Upper lobe of right lung (tissue), 1 donor: ENCODE measurements around the gene SLC51B. TPM values are rescaled to one million over a fixed set of nuclear protein-coding genes. Genes with fewer than 3 reads are reported as not detected.

Experiments
- ATAC-seq: fragments of 200-7000 bp; cut with Tn5 transposase; one replicate; pipeline ENCODE4 v1.9.1; 2020; ENCODE audit warnings: mild to moderate bottlenecking, moderate library complexity
- DNase-seq: peaks from one replicate; pipeline ENCODE4 v3.0.0-alpha.2; 2020
- H3K27ac ChIP-seq: fragments of 200-600 bp; one replicate; pipeline ENCODE4 v1.8.0; 2022
- H3K27me3 ChIP-seq: fragments of 200-600 bp; one replicate; pipeline ENCODE4 v1.8.0; 2022; ENCODE audit warnings: mild to moderate bottlenecking
- H3K36me3 ChIP-seq: fragments of 200-600 bp; one replicate; pipeline ENCODE4 v1.8.0; 2022
- H3K4me1 ChIP-seq: fragments of 200-600 bp; one replicate; pipeline ENCODE4 v1.8.0; 2022
- H3K4me3 ChIP-seq: fragments of 200-600 bp; one replicate; pipeline ENCODE4 v1.8.0; 2022; ENCODE audit warnings: mild to moderate bottlenecking
- H3K9me3 ChIP-seq: fragments of 200-600 bp; one replicate; pipeline ENCODE4 v1.8.0; 2022
- intact Hi-C: fragments of 100-400 bp; cut with DNase I; formaldehyde crosslinking; loops from one replicate; pipeline ENCODE4 v1.11.0; 2022
- total RNA-seq: library from RNA; stranded (reverse); fragmentation: NEBNext Ultra II Directional; extraction: Animal tissue kit (Norgen Biotek cat#: 25700); gene quantifications from one replicate; pipeline ENCODE4 v1.2.1, GENCODE V29; 2021
- TF ChIP-seq, protein P1 (sequence below): fragments of 200-600 bp; IDR thresholded peaks from one replicate; pipeline ENCODE4 v1.8.0; 2022; ENCODE audit warnings: antibody characterized with exemption
- donor health status: DM: no; HTN: yes; CAD: no; lungs with severe emphysema.

SLC51B gene
- total RNA-seq, 1 donor from 2014 or later = 3.8 TPM

GRCh38 chr15:65034719-65035118 is 10.5 kb upstream of the SLC51B start:
- TF ChIP-seq, protein P1, sequence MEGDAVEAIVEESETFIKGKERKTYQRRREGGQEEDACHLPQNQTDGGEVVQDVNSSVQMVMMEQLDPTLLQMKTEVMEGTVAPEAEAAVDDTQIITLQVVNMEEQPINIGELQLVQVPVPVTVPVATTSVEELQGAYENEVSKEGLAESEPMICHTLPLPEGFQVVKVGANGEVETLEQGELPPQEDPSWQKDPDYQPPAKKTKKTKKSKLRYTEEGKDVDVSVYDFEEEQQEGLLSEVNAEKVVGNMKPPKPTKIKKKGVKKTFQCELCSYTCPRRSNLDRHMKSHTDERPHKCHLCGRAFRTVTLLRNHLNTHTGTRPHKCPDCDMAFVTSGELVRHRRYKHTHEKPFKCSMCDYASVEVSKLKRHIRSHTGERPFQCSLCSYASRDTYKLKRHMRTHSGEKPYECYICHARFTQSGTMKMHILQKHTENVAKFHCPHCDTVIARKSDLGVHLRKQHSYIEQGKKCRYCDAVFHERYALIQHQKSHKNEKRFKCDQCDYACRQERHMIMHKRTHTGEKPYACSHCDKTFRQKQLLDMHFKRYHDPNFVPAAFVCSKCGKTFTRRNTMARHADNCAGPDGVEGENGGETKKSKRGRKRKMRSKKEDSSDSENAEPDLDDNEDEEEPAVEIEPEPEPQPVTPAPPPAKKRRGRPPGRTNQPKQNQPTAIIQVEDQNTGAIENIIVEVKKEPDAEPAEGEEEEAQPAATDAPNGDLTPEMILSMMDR = no peak
- H3K4me3 ChIP-seq = no peak overlapping the region
- no peaks in the 10 kb centered on the region for H3K36me3 ChIP-seq
- no peak overlapping the region for H3K27ac ChIP-seq
- intact Hi-C loops = no loop called here
- no peaks in the 10 kb centered on the region for H3K27me3 ChIP-seq
- DNase-seq (no peak), ATAC-seq (no peak)
- no peaks in the 10 kb centered on the region for H3K9me3 ChIP-seq
- H3K4me1 ChIP-seq = peaks cover 8% of the 10 kb centered on the region

- intact Hi-C loops = no loop called here
- H3K27ac ChIP-seq = no peak overlapping the region
- ATAC-seq (no peak), DNase-seq (no peak)
- H3K36me3 ChIP-seq = no peaks in the 10 kb centered on the region
- H3K27me3 ChIP-seq = no peaks in the 10 kb centered on the region
- TF ChIP-seq, protein P1 = no peak
- peaks cover 8% of the 10 kb centered on the region for H3K4me1 ChIP-seq
- no peaks in the 10 kb centered on the region for H3K9me3 ChIP-seq
- H3K4me3 ChIP-seq = no peak overlapping the region
Observed at GRCh38 chr15:65037309-65037708, 7.9 kb upstream of the SLC51B start.

GRCh38 chr15:65038428-65038827 is 6.8 kb upstream of the SLC51B start:
- TF ChIP-seq, protein P1 = no peak
- DNase-seq = no peak
- Histone ChIP-seq H3K9me3 (no peaks in the 10 kb centered on the region), H3K4me1 (peaks cover 5% of the 10 kb centered on the region), H3K27ac (no peak overlapping the region), H3K4me3 (no peak overlapping the region), H3K36me3 (no peaks in the 10 kb centered on the region), H3K27me3 (no peaks in the 10 kb centered on the region)
- intact Hi-C loops = no loop called here
- ATAC-seq = no peak

DNA sequence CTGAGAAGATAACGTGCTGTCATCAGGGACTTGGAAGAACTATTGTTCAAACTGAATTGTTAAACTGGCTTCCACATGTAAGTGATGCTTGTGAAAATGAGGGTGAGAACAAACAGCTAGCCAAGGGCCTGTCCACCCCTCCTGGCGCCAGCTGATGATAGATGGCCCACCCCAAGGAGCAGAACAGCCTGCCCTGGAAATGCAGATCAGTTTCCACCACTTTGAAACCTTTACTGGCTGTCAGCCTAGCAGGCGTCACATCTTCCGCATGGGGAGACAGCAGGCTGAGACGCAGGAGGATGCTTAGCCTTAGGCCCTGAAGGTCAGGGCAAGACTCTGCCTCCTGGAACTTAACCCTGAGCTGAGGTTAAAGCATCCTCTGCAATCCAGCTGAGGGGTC is 6.4 kb upstream of the SLC51B start:
- Histone ChIP-seq H3K27me3 (no peaks in the 10 kb centered on the region), H3K36me3 (no peaks in the 10 kb centered on the region), H3K4me3 (no peak overlapping the region), H3K27ac (no peak overlapping the region), H3K4me1 (peaks cover 4% of the 10 kb centered on the region), H3K9me3 (no peaks in the 10 kb centered on the region)
- no peak for ATAC-seq
- intact Hi-C loops = no loop called here
- TF ChIP-seq, protein P1 = no peak
- no peak for DNase-seq

- H3K36me3 ChIP-seq = no peaks in the 10 kb centered on the region
- H3K27me3 ChIP-seq = no peaks in the 10 kb centered on the region
- H3K4me1 ChIP-seq = peaks cover 15% of the 10 kb centered on the region
- intact Hi-C loops = no loop called here
- no peak for ATAC-seq
- TF ChIP-seq, protein P1 = no peak
- no peak for DNase-seq
- no peaks in the 10 kb centered on the region for H3K9me3 ChIP-seq
- no peak overlapping the region for H3K4me3 ChIP-seq
- H3K27ac ChIP-seq = no peak overlapping the region
Observed at GRCh38 chr15:65040461-65040860, 4.7 kb upstream of the SLC51B start.

- TF ChIP-seq, protein P1 = no peak
- Histone ChIP-seq H3K27ac (no peak overlapping the region), H3K4me1 (peaks cover 20% of the 10 kb centered on the region), H3K27me3 (no peaks in the 10 kb centered on the region), H3K36me3 (no peaks in the 10 kb centered on the region), H3K9me3 (no peaks in the 10 kb centered on the region), H3K4me3 (no peak overlapping the region)
- intact Hi-C loops = no loop called here
- ATAC-seq (no peak), DNase-seq (no peak)
Observed at GRCh38 chr15:65041787-65042186, 3.4 kb upstream of the SLC51B start.
